K562 (cell line): ENCODE results near the gene TAF8. TPM values are rescaled to one million over a fixed set of nuclear protein-coding genes. Genes with fewer than 3 reads are reported as not detected.
A peak's percentile ranks its signal among the peaks of the same experiment; 100 is the strongest.

ENCODE experiments used
- ARNT ChIP-seq, 2 experiments: fragments of 450-650 bp; IDR thresholded peaks; 2 replicates each; pipeline ENCODE4 v1.6.1; 2016; ENCODE audit warnings: mild to moderate bottlenecking in 1 of 2
- BRD9 ChIP-seq: fragments of 450-650 bp; IDR thresholded peaks from 2 replicates; pipeline ENCODE4 v1.6.1; 2018; ENCODE audit warnings: low read depth; ENCODE audit not compliant: partially characterized antibody
- CC2D1A ChIP-seq: fragments of 450-650 bp; IDR thresholded peaks from 2 replicates; pipeline ENCODE4 v1.6.1; 2017; ENCODE audit warnings: mild to moderate bottlenecking
- CREB1 ChIP-seq, 2 experiments: sonication (generic) in 1 of 2; formaldehyde crosslinking in 1 of 2; IDR thresholded peaks; 2 replicates each; pipeline versions ENCODE4 v1.6.1 to v1.8.0; 2012 to 2022; ENCODE audit warnings: inconsistent platforms in 1 of 2, mild to moderate bottlenecking in 1 of 2, missing genetic modification reagents in 1 of 2, moderate library complexity in 1 of 2
- CREBBP ChIP-seq: IDR thresholded peaks from one replicate; pipeline ENCODE4 v1.6.1; 2012; ENCODE audit warnings: low read depth, mild to moderate bottlenecking, control low read depth, inconsistent platforms, low read length
- EP400 ChIP-seq: fragments of 450-650 bp; IDR thresholded peaks from 2 replicates; pipeline ENCODE4 v1.6.1; 2017; ENCODE audit warnings: antibody characterized with exemption, mild to moderate bottlenecking, moderate library complexity
- ESRRB ChIP-seq: fragments of 250-450 bp; sonication (Bioruptor Pico); IDR thresholded peaks from 2 replicates; pipeline ENCODE4 v1.5.0; 2020; ENCODE audit warnings: mild to moderate bottlenecking, moderate library complexity, borderline replicate concordance
- GTF2E2 ChIP-seq: fragments of 200-800 bp; sonication (Bioruptor generic); IDR thresholded peaks from 2 replicates; pipeline ENCODE4 v1.6.1; 2016; ENCODE audit warnings: missing genetic modification characterization, missing compliant biosample characterization
- HDAC1 ChIP-seq, 2 experiments: fragments of 450-650 bp; IDR thresholded peaks; 2 replicates each; pipeline ENCODE4 v1.6.1; 2016 to 2017; ENCODE audit warnings: inconsistent platforms in 1 of 2, mild to moderate bottlenecking in 1 of 2, moderate library complexity in 1 of 2
- HDAC8 ChIP-seq: fragments of 450-650 bp; IDR thresholded peaks from 2 replicates; pipeline ENCODE4 v1.6.1; 2016; ENCODE audit warnings: mild to moderate bottlenecking, missing genetic modification characterization, moderate library complexity, missing compliant biosample characterization
- IRF2 ChIP-seq: sonication (generic); formaldehyde crosslinking; IDR thresholded peaks from 2 replicates; pipeline ENCODE4 v1.8.1; 2022; ENCODE audit warnings: mild to moderate bottlenecking, missing genetic modification reagents
- LCOR ChIP-seq: sonication (generic); formaldehyde crosslinking; IDR thresholded peaks from 2 replicates; pipeline ENCODE4 v1.8.0; 2022; ENCODE audit warnings: mild to moderate bottlenecking, missing genetic modification reagents
- NFYB ChIP-seq: IDR thresholded peaks from 2 replicates; pipeline ENCODE4 v1.6.1; 2011; ENCODE audit warnings: mild to moderate bottlenecking, moderate library complexity; ENCODE audit not compliant: insufficient read length; ENCODE audit errors: extremely low read depth
- OTX1 ChIP-seq: fragments of 450-650 bp; formaldehyde crosslinking; IDR thresholded peaks from 2 replicates; pipeline ENCODE4 v1.4.0; 2022; ENCODE audit warnings: mild to moderate bottlenecking
- POLR2AphosphoS5 ChIP-seq: IDR thresholded peaks from 2 replicates; pipeline ENCODE4 v1.6.1; 2011; ENCODE audit warnings: mild to moderate bottlenecking, low read depth, low read length, moderate library complexity; ENCODE audit not compliant: control insufficient read depth, insufficient read depth
- RBM25 ChIP-seq: fragments of 200-400 bp; formaldehyde crosslinking; IDR thresholded peaks from 2 replicates; pipeline ENCODE4 v1.6.1; 2018; ENCODE audit warnings: low read length, low read depth, moderate library complexity; ENCODE audit not compliant: severe bottlenecking
- SP2 ChIP-seq: IDR thresholded peaks from 2 replicates; pipeline ENCODE4 v1.6.1; 2011; ENCODE audit warnings: mild to moderate bottlenecking, low read depth, low read length, moderate library complexity; ENCODE audit not compliant: poor library complexity, severe bottlenecking; ENCODE audit errors: extremely low read depth
- TEAD1 ChIP-seq, 2 experiments: fragments of 450-650 bp in 1 of 2; sonication (generic) in 1 of 2; formaldehyde crosslinking; IDR thresholded peaks; 2 replicates each; pipeline versions ENCODE4 v1.4.0 to v1.8.0; 2020 to 2022; ENCODE audit warnings: mild to moderate bottlenecking in 2 of 2, missing genetic modification reagents in 1 of 2
- TFAP4 ChIP-seq: sonication (generic); formaldehyde crosslinking; IDR thresholded peaks from 2 replicates; pipeline ENCODE4 v1.8.0; 2022; ENCODE audit warnings: missing genetic modification reagents, mild to moderate bottlenecking, moderate library complexity, borderline replicate concordance
- TRIM28 ChIP-seq: fragments of 450-650 bp; IDR thresholded peaks from 2 replicates; pipeline ENCODE4 v1.6.1; 2017
- TSC22D4 ChIP-seq: fragments of 450-650 bp; IDR thresholded peaks from 2 replicates; pipeline ENCODE4 v1.6.1; 2016; ENCODE audit warnings: missing genetic modification characterization, missing biosample characterization, control low read depth
- ZBTB1 ChIP-seq: sonication (generic); formaldehyde crosslinking; IDR thresholded peaks from 2 replicates; pipeline ENCODE4 v1.8.1; 2023; ENCODE audit warnings: missing genetic modification reagents, low read depth, mild to moderate bottlenecking, borderline replicate concordance
- ZFPM2 ChIP-seq: fragments of 250-450 bp; sonication (Bioruptor Pico); IDR thresholded peaks from 2 replicates; pipeline ENCODE4 v1.5.1; 2022; ENCODE audit warnings: mild to moderate bottlenecking
- polyA plus RNA-seq, 8 experiments: library from polyadenylated mRNA; depleted of rRNA in 4 of 8; stranded (reverse) in 5 of 8; unstranded in 3 of 8; fragments of >200 nt; fragmentation: Nextera tagmentation in 2 of 8; fragmentation: Illumina TruSeq in 1 of 8; extraction: Ambion mirVana in 2 of 8; extraction: Trizol in 1 of 8; gene quantifications; 2 replicates each; pipeline versions ENCODE4 v1.2.1 to v1.2.3, GENCODE V29; 2011 to 2014; ENCODE audit warnings: inconsistent platforms in 1 of 8, missing spikeins in 1 of 8
- total RNA-seq, 7 experiments: library from RNA; depleted of rRNA in 6 of 7; stranded (reverse); fragments of >200 nt in 6 of 7; fragmentation: Illumina TruSeq in 2 of 7; extraction: Trizol in 2 of 7; gene quantifications; 2 replicates each; pipeline versions ENCODE4 v1.2.1 to v1.2.3, GENCODE V29; 2011 to 2021; ENCODE audit warnings: low replicate concordance in 1 of 7
- TF ChIP-seq, protein P1 (sequence below), 2 experiments: fragments of 450-650 bp; conservative IDR thresholded peaks; 2 replicates each; pipeline ENCODE4 v1.6.1; 2017; ENCODE audit warnings: mild to moderate bottlenecking in 2 of 2, moderate library complexity in 2 of 2
- TF ChIP-seq, protein P2 (sequence below): sonication (generic); formaldehyde crosslinking; IDR thresholded peaks from 2 replicates; pipeline ENCODE4 v1.8.1; 2023; ENCODE audit warnings: mild to moderate bottlenecking, missing genetic modification reagents

The TAF8 gene
- total and polyA plus RNA-seq, 9 of the 15 experiments (the other 6 are each of a cell fraction or from before 2014, with no cell fraction given) = 29.4 to 84.0 (median 52.6) TPM

DNA sequence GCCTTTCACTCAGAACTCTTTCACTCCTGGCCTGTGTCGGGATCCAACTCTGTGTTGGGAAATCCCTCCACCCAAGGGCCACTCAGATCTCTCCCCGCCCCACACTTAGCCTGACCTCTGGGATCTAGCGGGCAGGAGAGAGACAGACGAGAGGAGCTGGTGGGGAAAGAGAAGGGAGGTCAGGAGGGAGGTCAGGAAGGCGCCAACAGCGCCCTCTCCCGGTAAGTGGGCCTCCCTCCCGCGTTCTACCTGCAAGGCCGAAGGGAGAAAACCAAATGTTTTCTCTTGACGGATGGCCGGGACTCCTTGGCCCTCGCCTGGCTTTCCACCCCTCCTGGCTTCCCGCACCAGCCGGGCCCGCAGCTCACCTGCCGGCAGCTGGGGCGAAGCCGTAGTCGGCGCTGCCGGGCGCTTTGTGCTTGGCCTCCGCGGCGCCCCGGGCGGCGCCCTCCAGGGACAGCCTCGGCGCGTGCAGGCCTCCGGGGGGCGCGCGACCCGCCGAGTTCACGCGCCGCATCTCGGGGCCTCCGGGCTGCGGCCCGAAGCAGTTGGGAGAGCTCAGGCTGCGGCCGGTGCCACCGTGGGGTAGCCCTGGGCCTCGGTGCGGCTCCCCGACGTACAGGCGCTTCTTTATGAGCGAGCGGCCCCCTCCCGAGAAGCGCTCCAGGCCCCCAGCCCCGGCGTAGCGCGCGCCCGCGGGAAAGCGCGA lies 53.9 kb downstream of the TAF8 start (continued):
- TF ChIP-seq, protein P1, sequence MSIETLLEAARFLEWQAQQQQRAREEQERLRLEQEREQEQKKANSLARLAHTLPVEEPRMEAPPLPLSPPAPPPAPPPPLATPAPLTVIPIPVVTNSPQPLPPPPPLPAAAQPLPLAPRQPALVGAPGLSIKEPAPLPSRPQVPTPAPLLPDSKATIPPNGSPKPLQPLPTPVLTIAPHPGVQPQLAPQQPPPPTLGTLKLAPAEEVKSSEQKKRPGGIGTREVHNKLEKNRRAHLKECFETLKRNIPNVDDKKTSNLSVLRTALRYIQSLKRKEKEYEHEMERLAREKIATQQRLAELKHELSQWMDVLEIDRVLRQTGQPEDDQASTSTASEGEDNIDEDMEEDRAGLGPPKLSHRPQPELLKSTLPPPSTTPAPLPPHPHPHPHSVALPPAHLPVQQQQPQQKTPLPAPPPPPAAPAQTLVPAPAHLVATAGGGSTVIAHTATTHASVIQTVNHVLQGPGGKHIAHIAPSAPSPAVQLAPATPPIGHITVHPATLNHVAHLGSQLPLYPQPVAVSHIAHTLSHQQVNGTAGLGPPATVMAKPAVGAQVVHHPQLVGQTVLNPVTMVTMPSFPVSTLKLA (conservative IDR thresholded peaks at IDR 0.05) = peak in 1 of 2 experiments; percentile 76; a peak in 3 of 4 replicates
- TF ChIP-seq HDAC1 (IDR thresholded peaks at IDR 0.05) (peak in 1 of 2 experiments; percentile 34; a peak in 1 of 4 replicates), ARNT (IDR thresholded peaks at IDR 0.05) (no peak), ZFPM2 (CRISPR knock-in tag) (peak; percentile 19; the same call in 1 of the 2 replicates), TSC22D4 (tag) (no peak), TRIM28 (0 out of 2 replicates have a peak, but pooled peaks have one; percentile 56), IRF2 (CRISPR knock-in tag) (peak; percentile 26; the same call in 1 of the 2 replicates), HDAC8 (tag) (peak; percentile 91), SP2 (peak; percentile 4), CC2D1A (peak; percentile 85), OTX1 (0 out of 2 replicates have a peak, but pooled peaks have one; percentile 71), EP400 (peak; percentile 81), NFYB (no peak), BRD9 (peak; percentile 92), POLR2AphosphoS5 (peak; percentile 55; the same call in 1 of the 2 replicates), ZBTB1 (CRISPR knock-in tag) (peak; percentile 87), TFAP4 (peak; percentile 62; the same call in 1 of the 2 replicates), LCOR (CRISPR knock-in tag) (peak; percentile 61; the same call in 1 of the 2 replicates), ESRRB (CRISPR knock-in tag) (no peak), TEAD1 (CRISPR knock-in tag; IDR thresholded peaks at IDR 0.05) (peak; percentile 1 to 83; a peak in 2 of 4 replicates), GTF2E2 (tag) (peak; percentile 79; the same call in 1 of the 2 replicates), RBM25 (peak; percentile 92), CREB1 (IDR thresholded peaks at IDR 0.05) (0 out of 2 replicates have a peak, but pooled peaks have one; percentile 37), CREB1 (CRISPR knock-in tag; IDR thresholded peaks at IDR 0.05) (no peak; the same call in 1 of the 2 replicates), CREBBP (no peak)
- TF ChIP-seq, protein P2, sequence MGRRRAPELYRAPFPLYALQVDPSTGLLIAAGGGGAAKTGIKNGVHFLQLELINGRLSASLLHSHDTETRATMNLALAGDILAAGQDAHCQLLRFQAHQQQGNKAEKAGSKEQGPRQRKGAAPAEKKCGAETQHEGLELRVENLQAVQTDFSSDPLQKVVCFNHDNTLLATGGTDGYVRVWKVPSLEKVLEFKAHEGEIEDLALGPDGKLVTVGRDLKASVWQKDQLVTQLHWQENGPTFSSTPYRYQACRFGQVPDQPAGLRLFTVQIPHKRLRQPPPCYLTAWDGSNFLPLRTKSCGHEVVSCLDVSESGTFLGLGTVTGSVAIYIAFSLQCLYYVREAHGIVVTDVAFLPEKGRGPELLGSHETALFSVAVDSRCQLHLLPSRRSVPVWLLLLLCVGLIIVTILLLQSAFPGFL (CRISPR knock-in tag) = 0 out of 2 replicates have a peak, but pooled peaks have one; percentile 85
